Putamen (tissue), 1 donor: ENCODE results near the gene RSPRY1.
"Not testable (repeated sequence)": the region's sequence is repeated elsewhere in the genome, so short reads cannot be mapped to it uniquely, and the experiment has no call there.

Source experiments
- DNase-seq: peaks from one replicate; pipeline ENCODE4 v3.0.0-alpha.2; 2016; ENCODE audit warnings: low spot score

Gene RSPRY1

GRCh38 chr16:57255686-57256415 is 69.7 kb downstream of the RSPRY1 start:
- DNase-seq: no peak

GRCh38 chr16:57256601-57257395 is 70.7 kb downstream of the RSPRY1 start:
- DNase-seq: no peak

- no peak for DNase-seq
Measured at GRCh38 chr16:57257455-57258070, 71.4 kb downstream of the RSPRY1 start.

GRCh38 chr16:57258226-57258909 is 72.2 kb downstream of the RSPRY1 start:
- no peak for DNase-seq

GRCh38 chr16:57258910-57259475 is 72.9 kb downstream of the RSPRY1 start:
- no peak for DNase-seq

- DNase-seq: peak; percentile 92
Measured at GRCh38 chr16:57260294-57260929, 74.3 kb downstream of the RSPRY1 start.

GRCh38 chr16:57261806-57262205 is 75.7 kb downstream of the RSPRY1 start:
- DNase-seq: no peak

- DNase-seq: peak; percentile 80
Measured at GRCh38 chr16:57262841-57263540, 76.9 kb downstream of the RSPRY1 start.

GRCh38 chr16:57263541-57264351 is 77.6 kb downstream of the RSPRY1 start:
- DNase-seq: no peak

- DNase-seq: no peak
Measured at GRCh38 chr16:57264381-57264780, 78.3 kb downstream of the RSPRY1 start.

GRCh38 chr16:57264950-57265371 is 78.8 kb downstream of the RSPRY1 start:
- no peak for DNase-seq

- DNase-seq: peak; percentile 69
Measured at GRCh38 chr16:57265850-57266530, 79.9 kb downstream of the RSPRY1 start.

- no peak for DNase-seq
Measured at GRCh38 chr16:57266531-57267260, 80.6 kb downstream of the RSPRY1 start.

- DNase-seq: not testable (repeated sequence)
Measured at GRCh38 chr16:57267343-57267742, 81.2 kb downstream of the RSPRY1 start.

- DNase-seq: no peak
Measured at GRCh38 chr16:57268804-57269800, 83.0 kb downstream of the RSPRY1 start.

GRCh38 chr16:57270221-57271062 is 84.3 kb downstream of the RSPRY1 start:
- peak; percentile 96 for DNase-seq

GRCh38 chr16:57271063-57271345 is 84.9 kb downstream of the RSPRY1 start:
- no peak for DNase-seq
